Left colon (tissue), 2 donors: ENCODE measurements around the gene CENPM. TPM values are rescaled to one million over a fixed set of nuclear protein-coding genes. Genes with fewer than 3 reads are reported as not detected.
"Not testable (repeated sequence)": the region's sequence is repeated elsewhere in the genome, so short reads cannot be mapped to it uniquely, and the experiment has no call there.

Experiments used
- ATAC-seq: fragments of 200-7000 bp; cut with Tn5 transposase; one replicate; pipeline ENCODE4 v1.9.1; 2020; ENCODE audit warnings: mild to moderate bottlenecking, moderate library complexity
- DNase-seq, 2 donors: peaks; one replicate each; pipeline ENCODE4 v3.0.0-alpha.2; 2020
- intact Hi-C, 2 donors: fragments of 100-400 bp; cut with DNase I in 1 of 2; cut with micrococcal nuclease in 1 of 2; formaldehyde crosslinking; loops; one replicate each; pipeline versions ENCODE4 v1.11.2 to v1.14.0; 2022; cut with DNase I, micrococcal nuclease
- total RNA-seq, 2 donors: library from RNA; stranded (reverse); fragmentation: NEBNext Ultra II Directional; extraction: Animal tissue kit (Norgen Biotek cat#: 25700); gene quantifications; one replicate each; pipeline ENCODE4 v1.2.1, GENCODE V29; 2021
- donor health status: DM: no; HTN: no; CAD: no.
- donor health status: DM: yes; HTN: yes; CAD: no.

CENPM gene
- total RNA-seq, 2 donors from 2014 or later, result 7.5 to 16.4 TPM

GRCh38 chr22:41969110-41969646 lies 22.2 kb upstream of the CENPM start, which contains the start of gene SEPTIN3:
Gene SEPTIN3 (plus strand): TSS chr22:41969443. CDS start chr22:41971493, 2,050 bp downstream.
- ATAC-seq (no peak), DNase-seq (no peak)
- intact Hi-C loops, result no loop called here

- ATAC-seq (peak; percentile 82), DNase-seq (peak in 1 of 2 donors; percentile 63)
- intact Hi-C loops, result no loop called here
These were observed 21.6 kb upstream of the CENPM start for GRCh38 chr22:41968601-41969000.

GRCh38 chr22:41966607-41967240 lies 19.8 kb upstream of the CENPM start:
- intact Hi-C loops, result no loop called here
- DNase-seq, result peak; percentile 43 to 47
- ATAC-seq, result peak; percentile 76

- ATAC-seq (no peak), DNase-seq (no peak)
- intact Hi-C loops, result no loop called here
These were observed 19.3 kb upstream of the CENPM start for GRCh38 chr22:41966225-41966606.

- no peak for ATAC-seq
- DNase-seq, result no peak
- intact Hi-C loops, result no loop called here
These were observed 17.1 kb upstream of the CENPM start for GRCh38 chr22:41964112-41964491.

- DNase-seq (no peak), ATAC-seq (no peak)
- intact Hi-C loops, result no loop called here
These were observed 16.6 kb upstream of the CENPM start for GRCh38 chr22:41963453-41964111.

GRCh38 chr22:41957941-41958556 lies 11.1 kb upstream of the CENPM start:
- no peak for DNase-seq
- intact Hi-C loops, result no loop called here
- ATAC-seq, result peak; percentile 68

GRCh38 chr22:41952713-41953112 lies 5.8 kb upstream of the CENPM start:
- DNase-seq (no peak), ATAC-seq (no peak)
- intact Hi-C loops, result no loop called here

GRCh38 chr22:41951898-41952474 lies 5.0 kb upstream of the CENPM start, which contains the start of gene SMIM45:
Gene SMIM45 (plus strand): TSS chr22:41952150.
- DNase-seq (no peak), ATAC-seq (no peak)
- intact Hi-C loops, result no loop called here

GRCh38 chr22:41949297-41949965 lies 2.5 kb upstream of the CENPM start:
- intact Hi-C loops, result loop anchor here in 1 of 2 donors (10.0 kb wide), 1 partner anchor 145 kb away; the partner anchor contains the start of gene CCDC134
- ATAC-seq, result no peak
- no peak for DNase-seq

- not testable (repeated sequence) for DNase-seq, ATAC-seq
- intact Hi-C loops, result loop anchor here in 1 of 2 donors (10.0 kb wide), 1 partner anchor 144 kb away; the partner anchor contains the start of gene CCDC134
These were observed 2.0 kb upstream of the CENPM start for GRCh38 chr22:41948928-41949296.

- no peak for DNase-seq
- intact Hi-C loops, result loop anchor here in 1 of 2 donors (10.0 kb wide), 1 partner anchor 143 kb away; the partner anchor contains the start of gene CCDC134
- ATAC-seq, result no peak
These were observed 1.2 kb upstream of the CENPM start for GRCh38 chr22:41948142-41948541.

GRCh38 chr22:41947424-41948080 lies 600 bp upstream of the CENPM start:
- no peak for ATAC-seq
- intact Hi-C loops, result loop anchor here in 1 of 2 donors (10.0 kb wide), 1 partner anchor 143 kb away; the partner anchor contains the start of gene CCDC134
- DNase-seq, result no peak

- ATAC-seq, result peak; percentile 24
- intact Hi-C loops, result loop anchor here in 1 of 2 donors (5.0 to 10.0 kb wide), 2 partner anchors 139 to 246 kb away; partner anchors contain the start of genes CCDC134 and MEI1
- DNase-seq, result peak; percentile 58 to 72
These were observed 3.2 kb downstream of the CENPM start for GRCh38 chr22:41943661-41944209.

- ATAC-seq, result peak; percentile 64
- peak; percentile 84 to 91 for DNase-seq
- intact Hi-C loops, result loop anchor here in 1 of 2 donors (5.0 to 10.0 kb wide), 2 partner anchors 136 to 244 kb away; partner anchors contain the start of genes CCDC134 and MEI1
These were observed 5.9 kb downstream of the CENPM start for GRCh38 chr22:41940832-41941765.
